Upper lobe of left lung (tissue), 6 donors: ENCODE results near the gene HACD2. TPM values are rescaled to one million over a fixed set of nuclear protein-coding genes. Genes with fewer than 3 reads are reported as not detected.

Experiments
- ATAC-seq, 2 donors: fragments of 200-7000 bp; cut with Tn5 transposase; one replicate each; pipeline ENCODE4 v1.9.1; 2022; ENCODE audit warnings: mild to moderate bottlenecking in 2 of 2, moderate library complexity in 2 of 2; ENCODE audit not compliant: low FRiP score in 2 of 2
- DNase-seq, 2 donors: peaks; one replicate each; pipeline ENCODE4 v3.0.0-alpha.2; 2019 to 2020
- H3K27ac ChIP-seq, 4 donors: fragments of 200-600 bp; sonication (generic); one replicate each; pipeline ENCODE4 v1.5.1; 2016 to 2019
- H3K27me3 ChIP-seq, 4 donors: fragments of 200-600 bp; sonication (generic); one replicate each; pipeline ENCODE4 v1.5.1; 2017 to 2019
- H3K36me3 ChIP-seq, 4 donors: fragments of 200-600 bp; sonication (generic); one replicate each; pipeline ENCODE4 v1.5.1; 2016 to 2019
- H3K4me1 ChIP-seq, 4 donors: fragments of 200-600 bp; sonication (generic); one replicate each; pipeline ENCODE4 v1.5.1; 2018 to 2019
- H3K4me3 ChIP-seq, 4 donors: fragments of 200-600 bp; sonication (generic); one replicate each; pipeline ENCODE4 v1.5.1; 2017 to 2019; ENCODE audit warnings: mild to moderate bottlenecking in 2 of 4, moderate library complexity in 1 of 4
- H3K9me3 ChIP-seq, 4 donors: fragments of 200-600 bp; sonication (generic); one replicate each; pipeline ENCODE4 v1.5.1; 2018 to 2019
- EP300 ChIP-seq, 4 donors: sonication (generic); formaldehyde crosslinking; IDR thresholded peaks; one replicate each; pipeline ENCODE4 v1.5.1; 2017; ENCODE audit warnings: antibody characterized with exemption in 4 of 4, control low read depth in 2 of 4
- POLR2A ChIP-seq, 4 donors: fragments of 450-650 bp; IDR thresholded peaks; one replicate each; pipeline ENCODE4 v1.5.1; 2016 to 2017; ENCODE audit warnings: antibody characterized with exemption in 4 of 4, mild to moderate bottlenecking in 2 of 4
- POLR2AphosphoS5 ChIP-seq, 2 donors: sonication (generic); formaldehyde crosslinking; IDR thresholded peaks; one replicate each; pipeline ENCODE4 v1.5.1; 2017; ENCODE audit warnings: antibody characterized with exemption in 2 of 2
- WGBS, 2 donors: methylation state at CpG; one replicate each; pipeline ENCODE4 v1.1.5; 2017 to 2018; 5-methylcytosine and 5-hydroxymethylcytosine counted together
- total RNA-seq, 6 donors: library from RNA; depleted of rRNA in 4 of 6; stranded (reverse); fragments of >200 nt in 4 of 6; gene quantifications; one replicate each; pipeline versions ENCODE4 v1.1.0 to v1.2.1, GENCODE V29; 2016 to 2021
- TF ChIP-seq, protein P1 (sequence below), 6 experiments: fragments of 450-650 bp in 4 of 6; fragments of 200-600 bp in 2 of 6; sonication (generic) in 2 of 6; IDR thresholded peaks; one replicate each; pipeline ENCODE4 v1.5.1; 2016 to 2019; ENCODE audit warnings: antibody characterized with exemption in 6 of 6
- donor health status: DM: no; HTN: no; CAD: no; lungs with moderate emphysema.
- donor health status: DM: no; HTN: yes; CAD: no; lungs with severe emphysema.

HACD2 gene
- total RNA-seq, 6 donors from 2014 or later = 12.5 to 60.4 (median 39.1) TPM

DNA sequence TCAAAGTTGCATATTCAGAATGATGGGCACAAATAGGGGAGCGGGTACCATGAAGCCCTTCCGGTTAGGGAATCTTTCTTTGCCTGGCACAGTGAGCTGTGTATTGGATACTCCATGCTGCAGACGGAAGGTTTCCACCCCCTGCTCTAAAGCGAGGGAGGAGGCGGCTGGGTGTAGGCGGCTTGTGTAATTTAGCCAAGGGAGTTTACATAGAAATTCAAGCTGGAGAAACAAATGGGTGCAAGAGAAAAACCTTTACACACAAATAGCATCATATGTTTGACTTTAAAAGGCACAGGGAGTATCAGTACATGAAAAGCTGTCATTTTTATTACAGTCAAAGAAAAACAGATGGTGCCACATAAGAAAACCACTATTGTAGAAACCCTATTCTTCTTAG, 76.7 kb downstream of the HACD2 start:
- Histone ChIP-seq H3K36me3 (peaks cover 0 to 13% (median 2%) of the 10 kb centered on the region in 4 donors), H3K27ac (no peak overlapping the region), H3K9me3 (no peaks in the 10 kb centered on the region), H3K4me3 (no peak overlapping the region), H3K4me1 (no peaks in the 10 kb centered on the region), H3K27me3 (no peaks in the 10 kb centered on the region)
- no peak for DNase-seq
- ATAC-seq = no peak
- TF ChIP-seq POLR2A (IDR thresholded peaks at IDR 0.05) = no peak
- TF ChIP-seq, protein P1, sequence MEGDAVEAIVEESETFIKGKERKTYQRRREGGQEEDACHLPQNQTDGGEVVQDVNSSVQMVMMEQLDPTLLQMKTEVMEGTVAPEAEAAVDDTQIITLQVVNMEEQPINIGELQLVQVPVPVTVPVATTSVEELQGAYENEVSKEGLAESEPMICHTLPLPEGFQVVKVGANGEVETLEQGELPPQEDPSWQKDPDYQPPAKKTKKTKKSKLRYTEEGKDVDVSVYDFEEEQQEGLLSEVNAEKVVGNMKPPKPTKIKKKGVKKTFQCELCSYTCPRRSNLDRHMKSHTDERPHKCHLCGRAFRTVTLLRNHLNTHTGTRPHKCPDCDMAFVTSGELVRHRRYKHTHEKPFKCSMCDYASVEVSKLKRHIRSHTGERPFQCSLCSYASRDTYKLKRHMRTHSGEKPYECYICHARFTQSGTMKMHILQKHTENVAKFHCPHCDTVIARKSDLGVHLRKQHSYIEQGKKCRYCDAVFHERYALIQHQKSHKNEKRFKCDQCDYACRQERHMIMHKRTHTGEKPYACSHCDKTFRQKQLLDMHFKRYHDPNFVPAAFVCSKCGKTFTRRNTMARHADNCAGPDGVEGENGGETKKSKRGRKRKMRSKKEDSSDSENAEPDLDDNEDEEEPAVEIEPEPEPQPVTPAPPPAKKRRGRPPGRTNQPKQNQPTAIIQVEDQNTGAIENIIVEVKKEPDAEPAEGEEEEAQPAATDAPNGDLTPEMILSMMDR (IDR thresholded peaks at IDR 0.05) = no peak
- 84 to 91% methylated on average over 6 of the region's 6 CpGs for WGBS, 2 donors

DNA sequence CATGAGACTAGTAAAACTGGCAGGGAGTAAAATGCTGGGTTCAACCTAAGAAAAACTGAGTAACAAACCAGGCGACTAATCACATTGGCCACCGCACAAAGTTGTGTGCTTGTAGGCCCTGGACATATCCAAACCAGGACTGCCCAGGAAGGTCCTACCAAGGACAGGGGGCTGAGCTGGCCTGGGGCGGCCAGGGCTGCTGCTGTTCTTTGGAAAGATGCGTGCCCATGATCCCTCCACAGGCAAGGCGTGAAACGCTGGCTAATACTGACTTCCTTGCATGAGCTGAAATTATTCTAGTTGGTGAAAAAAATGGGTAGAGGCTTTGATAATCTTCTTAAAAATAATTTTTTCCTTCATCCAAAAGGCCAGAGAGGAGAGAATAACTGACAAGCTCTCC, 79.0 kb downstream of the HACD2 start:
- no peaks in the 10 kb centered on the region for H3K4me1 ChIP-seq
- H3K27me3 ChIP-seq = no peaks in the 10 kb centered on the region
- H3K27ac ChIP-seq = no peak overlapping the region
- no peaks in the 10 kb centered on the region for H3K9me3 ChIP-seq
- TF ChIP-seq EP300 (IDR thresholded peaks at IDR 0.05) = no peak
- TF ChIP-seq POLR2AphosphoS5 (IDR thresholded peaks at IDR 0.05) = no peak
- ATAC-seq (no peak), DNase-seq (peak in 1 of 2 donors; percentile 30)
- H3K36me3 ChIP-seq = peaks cover 0 to 8% (median 3%) of the 10 kb centered on the region in 4 donors
- no peak overlapping the region for H3K4me3 ChIP-seq
- 86 to 97% methylated on average over 6 of the region's 6 CpGs for WGBS, 2 donors

DNA sequence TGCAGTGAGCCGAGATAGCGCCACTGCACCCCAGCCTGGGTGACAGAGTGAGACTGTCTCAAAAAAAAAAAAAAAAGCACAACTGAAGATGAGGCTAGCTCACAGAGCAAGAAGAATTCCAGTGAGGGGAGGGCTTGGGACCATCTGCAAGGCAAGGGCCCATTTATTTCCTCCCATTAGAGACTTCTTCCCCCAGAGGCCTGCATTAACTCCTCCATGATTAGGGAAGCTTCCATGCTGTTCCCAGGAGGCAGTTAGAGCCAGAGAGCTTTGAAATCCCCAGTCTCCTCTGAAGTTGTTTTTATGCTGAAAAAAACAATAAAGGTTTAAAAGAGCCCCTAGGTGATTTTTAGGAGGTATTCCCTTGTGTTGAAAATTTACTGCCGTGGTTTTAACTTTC, 81.7 kb downstream of the HACD2 start:
- ATAC-seq (no peak), DNase-seq (no peak)
- Histone ChIP-seq H3K4me1 (no peaks in the 10 kb centered on the region), H3K4me3 (no peak overlapping the region), H3K27me3 (no peaks in the 10 kb centered on the region), H3K36me3 (peaks cover 0 to 22% (median 12%) of the 10 kb centered on the region in 4 donors), H3K9me3 (no peaks in the 10 kb centered on the region), H3K27ac (no peak overlapping the region)
- TF ChIP-seq, protein P1 (IDR thresholded peaks at IDR 0.05) = no peak
- TF ChIP-seq POLR2A (IDR thresholded peaks at IDR 0.05) (no peak), EP300 (IDR thresholded peaks at IDR 0.05) (no peak), POLR2AphosphoS5 (IDR thresholded peaks at IDR 0.05) (no peak)
- WGBS, 2 donors = 96 to 97% methylated on average over 3 of the region's 3 CpGs

DNA sequence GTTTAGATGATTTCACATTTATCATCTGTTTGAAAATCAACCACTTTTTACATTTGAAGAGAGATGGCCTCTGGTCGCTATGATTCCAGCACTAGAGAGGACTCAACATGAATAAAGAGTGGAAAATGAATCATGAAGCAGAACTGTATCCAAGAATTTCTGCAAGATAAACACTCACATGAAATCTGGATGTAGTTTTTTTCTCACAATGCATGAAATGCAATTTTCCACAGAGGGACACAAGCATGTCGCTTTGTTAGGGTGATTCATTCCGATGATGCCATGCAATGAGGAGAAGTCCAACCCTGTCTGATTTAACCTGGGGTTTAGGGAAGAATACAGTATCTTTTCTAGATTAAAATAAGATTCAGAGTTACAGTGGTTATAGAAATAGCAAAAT, 85.5 kb downstream of the HACD2 start:
- ATAC-seq (no peak), DNase-seq (no peak)
- H3K9me3 ChIP-seq = no peaks in the 10 kb centered on the region
- TF ChIP-seq EP300 (IDR thresholded peaks at IDR 0.05) = no peak
- TF ChIP-seq, protein P1 (IDR thresholded peaks at IDR 0.05) = no peak
- peaks cover 0 to 39% (median 16%) of the 10 kb centered on the region in 4 donors for H3K36me3 ChIP-seq
- H3K27me3 ChIP-seq = no peaks in the 10 kb centered on the region
- no peaks in the 10 kb centered on the region for H3K4me1 ChIP-seq
- no peak overlapping the region for H3K27ac ChIP-seq
- no peak overlapping the region for H3K4me3 ChIP-seq
- WGBS, 2 donors = 79 to 85% methylated on average over 3 of the region's 3 CpGs

DNA sequence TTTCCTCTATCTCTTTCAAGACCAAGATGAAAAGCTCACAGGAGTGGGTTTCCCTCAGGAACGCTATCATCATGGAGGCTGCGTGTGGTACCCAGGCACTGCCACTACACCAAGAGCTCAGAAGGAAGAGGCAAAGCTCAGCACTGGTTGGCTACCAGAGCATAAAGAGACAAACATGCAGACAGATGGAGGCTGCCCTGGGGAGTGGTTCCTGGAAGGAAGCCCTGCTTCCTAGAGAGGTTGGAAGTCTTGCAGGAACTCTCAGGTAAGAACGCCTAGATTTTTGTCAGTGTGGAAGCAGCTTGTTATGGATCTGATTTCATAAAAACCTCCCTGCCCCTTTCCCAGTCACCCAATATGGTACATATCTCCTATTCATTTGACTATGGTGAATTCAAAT, 86.1 kb downstream of the HACD2 start:
- DNase-seq (no peak), ATAC-seq (no peak)
- Histone ChIP-seq H3K4me3 (no peak overlapping the region), H3K9me3 (no peaks in the 10 kb centered on the region), H3K27ac (no peak overlapping the region), H3K36me3 (peaks cover 0 to 44% (median 21%) of the 10 kb centered on the region in 4 donors), H3K27me3 (no peaks in the 10 kb centered on the region), H3K4me1 (no peaks in the 10 kb centered on the region)
- TF ChIP-seq POLR2A (IDR thresholded peaks at IDR 0.05) = no peak
- no peak for TF ChIP-seq EP300 (IDR thresholded peaks at IDR 0.05)
- no peak for TF ChIP-seq POLR2AphosphoS5 (IDR thresholded peaks at IDR 0.05)
- TF ChIP-seq, protein P1 (IDR thresholded peaks at IDR 0.05) = no peak
- WGBS, 2 donors = 98 to 100% methylated on average over 3 of the region's 3 CpGs
